Mesenchymal stem cell (in vitro differentiated cells and primary cell): ENCODE measurements around the gene PARP11.

Experiments used
- DNase-seq: peaks from one replicate; pipeline ENCODE4 v3.0.0-alpha.2; 2013
- H2AFZ ChIP-seq: one replicate; pipeline ENCODE4 v1.6.1; 2013; ENCODE audit warnings: low read depth, mild to moderate bottlenecking, control low read depth, inconsistent platforms, low read length, moderate library complexity
- H2AK5ac ChIP-seq: 2 replicates; pipeline ENCODE4 v1.6.1; 2013; ENCODE audit warnings: low read length, moderate library complexity, mild to moderate bottlenecking, inconsistent platforms; ENCODE audit not compliant: severe bottlenecking
- H2BK120ac ChIP-seq: one replicate; pipeline ENCODE4 v1.6.1; 2013; ENCODE audit warnings: low read depth, mild to moderate bottlenecking, inconsistent platforms, low read length, moderate library complexity
- H2BK12ac ChIP-seq, 2 experiments: one replicate each; pipeline ENCODE4 v1.6.1; 2013; ENCODE audit warnings: inconsistent platforms in 2 of 2, low read length in 2 of 2, mild to moderate bottlenecking in 2 of 2, moderate library complexity in 2 of 2, control low read depth in 1 of 2
- H2BK15ac ChIP-seq: one replicate; pipeline ENCODE4 v1.6.1; 2013; ENCODE audit warnings: mild to moderate bottlenecking, low read depth, inconsistent platforms; ENCODE audit not compliant: poor library complexity, severe bottlenecking
- H2BK5ac ChIP-seq: 2 replicates; pipeline ENCODE4 v1.6.1; 2013; ENCODE audit warnings: low read depth, mild to moderate bottlenecking, low read length, control low read depth, inconsistent platforms; ENCODE audit not compliant: poor library complexity, severe bottlenecking
- H3K14ac ChIP-seq, 2 experiments: one replicate each; pipeline ENCODE4 v1.6.1; 2013; ENCODE audit warnings: inconsistent platforms in 2 of 2, low read length in 2 of 2, control low read depth in 1 of 2, mild to moderate bottlenecking in 1 of 2, moderate library complexity in 1 of 2
- H3K18ac ChIP-seq, 2 experiments: one replicate each; pipeline ENCODE4 v1.6.1; 2013; ENCODE audit warnings: inconsistent platforms in 2 of 2, low read length in 2 of 2, control low read depth in 1 of 2, low read depth in 1 of 2, mild to moderate bottlenecking in 1 of 2
- H3K23ac ChIP-seq, 2 experiments: one replicate each; pipeline ENCODE4 v1.6.1; 2013; ENCODE audit warnings: inconsistent platforms in 2 of 2, low read length in 2 of 2, mild to moderate bottlenecking in 2 of 2, moderate library complexity in 2 of 2, control low read depth in 1 of 2
- H3K27ac ChIP-seq: 2 replicates; pipeline ENCODE4 v1.5.1; 2013; ENCODE audit warnings: mild to moderate bottlenecking, moderate library complexity, low read length, control low read depth, inconsistent platforms; ENCODE audit not compliant: poor library complexity, severe bottlenecking
- H3K27me3 ChIP-seq, 2 experiments: 2 replicates each; pipeline versions ENCODE4 v1.6.1 to v1.7.0; 2013; ENCODE audit warnings: low read length in 2 of 2, mild to moderate bottlenecking in 2 of 2, moderate library complexity in 2 of 2, control low read depth in 1 of 2, inconsistent platforms in 1 of 2; ENCODE audit not compliant: control insufficient read depth in 1 of 2, insufficient read depth in 1 of 2
- H3K36me3 ChIP-seq, 2 experiments: 2 replicates each; pipeline versions ENCODE4 v1.6.1 to v1.7.0; 2013; ENCODE audit warnings: low read length in 2 of 2, control low read depth in 1 of 2, inconsistent platforms in 1 of 2, low read depth in 1 of 2, mild to moderate bottlenecking in 1 of 2; ENCODE audit not compliant: insufficient read depth in 2 of 2, control insufficient read depth in 1 of 2
- H3K4ac ChIP-seq, 2 experiments: one replicate each; pipeline ENCODE4 v1.6.1; 2013; ENCODE audit warnings: inconsistent platforms in 2 of 2, low read length in 2 of 2, mild to moderate bottlenecking in 2 of 2, moderate library complexity in 2 of 2, control low read depth in 1 of 2, low read depth in 1 of 2
- H3K4me1 ChIP-seq: 2 replicates; pipeline ENCODE4 v1.6.1; 2013; ENCODE audit warnings: low read depth, low read length, control low read depth; ENCODE audit not compliant: control insufficient read depth, insufficient read depth
- H3K4me2 ChIP-seq: 2 replicates; pipeline ENCODE4 v1.6.1; 2013; ENCODE audit warnings: low read length, mild to moderate bottlenecking, inconsistent platforms; ENCODE audit not compliant: poor library complexity, severe bottlenecking
- H3K4me3 ChIP-seq, 2 experiments: 2 replicates each; pipeline versions ENCODE4 v1.5.1 to v1.7.0; 2013; ENCODE audit warnings: low read length in 2 of 2, mild to moderate bottlenecking in 2 of 2, control low read depth in 1 of 2, low read depth in 1 of 2; ENCODE audit not compliant: insufficient read depth in 1 of 2
- H3K79me1 ChIP-seq: replicated peaks from 2 replicates; pipeline ENCODE4 v1.6.1; 2013; ENCODE audit warnings: mild to moderate bottlenecking, control low read depth, low read length, inconsistent platforms; ENCODE audit not compliant: poor library complexity, severe bottlenecking
- H3K9ac ChIP-seq: 2 replicates; pipeline ENCODE4 v1.7.0; 2013; ENCODE audit warnings: mild to moderate bottlenecking, low read length, moderate library complexity
- H3K9me3 ChIP-seq: 2 replicates; pipeline ENCODE4 v1.7.0; 2013; ENCODE audit warnings: mild to moderate bottlenecking, low read length; ENCODE audit not compliant: control insufficient read depth
- H4K8ac ChIP-seq: one replicate; pipeline ENCODE4 v1.6.1; 2013; ENCODE audit warnings: inconsistent platforms, mild to moderate bottlenecking, low read length, moderate library complexity
- H4K91ac ChIP-seq: one replicate; pipeline ENCODE4 v1.6.1; 2013; ENCODE audit warnings: mild to moderate bottlenecking, low read length, inconsistent platforms
- WGBS: methylation state at CpG from one replicate; pipeline ENCODE4 v1.1.7; 2013; ENCODE audit warnings: mixed read lengths; 5-methylcytosine and 5-hydroxymethylcytosine counted together

Gene PARP11

DNA sequence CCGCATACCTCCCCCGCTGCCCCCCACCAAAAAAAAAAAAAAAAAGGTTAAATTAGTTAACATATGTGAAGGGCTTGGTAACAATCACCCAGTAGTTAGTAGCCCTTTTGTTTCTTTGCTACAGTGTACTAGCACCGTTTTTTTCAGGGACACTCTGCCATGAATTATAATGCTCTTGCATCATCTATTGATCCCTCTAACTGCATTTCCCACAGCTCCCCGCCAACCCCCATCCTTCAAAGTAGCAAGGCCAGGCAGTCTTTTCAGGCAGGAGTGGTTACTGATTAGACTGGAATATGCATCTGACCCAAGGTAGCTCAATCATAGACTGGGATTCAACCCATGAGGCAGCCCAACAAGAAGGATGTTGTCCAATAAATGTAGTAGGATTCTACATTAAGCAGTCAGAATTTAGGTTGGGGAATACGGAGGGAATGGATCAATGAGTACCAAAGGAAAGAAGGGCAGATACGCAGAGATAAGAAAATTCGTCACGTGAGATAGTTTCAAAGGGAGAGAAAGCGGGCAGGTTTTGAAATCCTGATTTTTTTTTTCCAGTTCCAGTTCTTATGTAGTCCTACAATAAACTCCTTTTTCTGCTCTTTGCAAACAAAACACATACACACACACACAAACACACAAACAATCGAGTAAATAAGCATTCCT is 80.4 kb downstream of the PARP11 start:
- H3K4ac ChIP-seq, result no peak overlapping the region
- H2BK12ac ChIP-seq, result no peak overlapping the region
- H3K79me1 ChIP-seq, result no peaks in the 10 kb centered on the region
- H3K4me2 ChIP-seq, result no peak overlapping the region
- H3K14ac ChIP-seq, result no peak overlapping the region
- no peak overlapping the region for H3K23ac ChIP-seq
- no peak overlapping the region for H2BK5ac ChIP-seq
- H2BK120ac ChIP-seq, result no peak overlapping the region
- H3K27ac ChIP-seq, result no peak overlapping the region
- no peak for DNase-seq
- WGBS, result 96% methylated on average over 6 of the region's 10 CpGs
- no peak overlapping the region for H3K9ac ChIP-seq
- no peaks in the 10 kb centered on the region for H3K36me3 ChIP-seq
- no peaks in the 10 kb centered on the region for H3K9me3 ChIP-seq
- H2AFZ ChIP-seq, result no peak overlapping the region
- H3K18ac ChIP-seq, result no peak overlapping the region
- H3K4me1 ChIP-seq, result no peaks in the 10 kb centered on the region
- H3K4me3 ChIP-seq, result no peak overlapping the region
- H4K8ac ChIP-seq, result no peak overlapping the region
- no peak overlapping the region for H2AK5ac ChIP-seq
- H2BK15ac ChIP-seq, result no peak overlapping the region
- no peak overlapping the region for H4K91ac ChIP-seq
- no peaks in the 10 kb centered on the region for H3K27me3 ChIP-seq

DNA sequence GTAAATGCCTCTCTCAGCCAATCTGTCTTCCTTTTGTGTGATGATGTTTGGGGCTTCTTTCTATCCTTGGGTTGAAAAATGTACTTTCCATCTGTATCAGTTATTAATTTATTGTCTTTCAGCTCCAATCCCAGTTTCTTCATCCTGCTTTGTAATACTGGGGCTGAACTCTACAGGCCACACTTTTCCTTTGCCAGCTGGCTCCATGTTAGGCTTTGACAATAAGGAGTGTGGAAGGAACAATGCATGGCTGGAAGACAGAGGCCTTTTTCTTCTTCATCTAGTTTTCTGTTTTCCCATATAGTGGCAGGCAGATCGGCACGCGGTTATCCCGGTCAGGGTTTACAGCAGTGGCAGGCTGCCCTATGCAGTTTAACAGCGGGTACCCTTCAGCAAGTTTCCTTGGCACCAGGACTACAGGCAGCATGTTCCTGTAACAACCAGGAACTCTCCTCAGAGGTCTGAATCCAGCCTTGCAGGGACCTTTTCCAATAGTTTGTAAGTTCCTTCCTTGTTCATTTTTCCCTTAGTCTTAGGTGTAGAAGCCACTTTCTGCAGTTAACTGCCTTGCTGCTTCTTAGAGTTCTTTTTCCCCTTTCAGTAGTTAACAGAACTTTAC is 81.8 kb downstream of the PARP11 start:
- H3K4me1 ChIP-seq, result no peaks in the 10 kb centered on the region
- no peaks in the 10 kb centered on the region for H3K36me3 ChIP-seq
- no peak overlapping the region for H4K91ac ChIP-seq
- H4K8ac ChIP-seq, result no peak overlapping the region
- H3K4me2 ChIP-seq, result no peak overlapping the region
- no peak overlapping the region for H3K27ac ChIP-seq
- no peaks in the 10 kb centered on the region for H3K9me3 ChIP-seq
- H3K79me1 ChIP-seq, result no peaks in the 10 kb centered on the region
- no peak overlapping the region for H2BK120ac ChIP-seq
- H3K4ac ChIP-seq, result no peak overlapping the region
- no peak overlapping the region for H2AK5ac ChIP-seq
- no peaks in the 10 kb centered on the region for H3K27me3 ChIP-seq
- no peak overlapping the region for H3K18ac ChIP-seq
- no peak overlapping the region for H3K4me3 ChIP-seq
- H3K23ac ChIP-seq, result no peak overlapping the region
- no peak overlapping the region for H3K9ac ChIP-seq
- no peak overlapping the region for H2BK12ac ChIP-seq
- H2BK5ac ChIP-seq, result no peak overlapping the region
- H3K14ac ChIP-seq, result no peak overlapping the region
- DNase-seq, result no peak
- WGBS, result 95% methylated on average over 5 of the region's 5 CpGs
- H2BK15ac ChIP-seq, result no peak overlapping the region
- no peak overlapping the region for H2AFZ ChIP-seq

DNA sequence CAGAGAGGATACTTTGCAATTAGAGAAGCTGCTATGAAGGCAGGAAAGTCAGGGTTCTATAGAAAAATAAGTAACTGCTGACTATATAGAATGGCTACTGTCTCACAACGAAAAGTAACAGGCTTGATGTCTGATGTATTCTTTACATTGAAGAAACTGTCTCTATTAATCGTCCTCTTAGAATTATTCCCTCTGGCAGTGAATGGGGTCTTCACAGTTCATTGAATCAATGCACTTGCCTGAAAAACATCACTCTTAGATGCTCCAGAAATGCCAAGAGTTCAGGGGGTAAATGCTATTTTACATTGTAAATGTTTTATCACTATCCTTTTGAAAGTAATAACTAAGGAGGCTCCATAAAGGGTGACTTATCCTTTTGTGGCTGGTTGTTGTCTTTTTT is 82.6 kb downstream of the PARP11 start:
- H3K36me3 ChIP-seq, result no peaks in the 10 kb centered on the region
- no peak overlapping the region for H3K23ac ChIP-seq
- H3K27me3 ChIP-seq, result no peaks in the 10 kb centered on the region

DNA sequence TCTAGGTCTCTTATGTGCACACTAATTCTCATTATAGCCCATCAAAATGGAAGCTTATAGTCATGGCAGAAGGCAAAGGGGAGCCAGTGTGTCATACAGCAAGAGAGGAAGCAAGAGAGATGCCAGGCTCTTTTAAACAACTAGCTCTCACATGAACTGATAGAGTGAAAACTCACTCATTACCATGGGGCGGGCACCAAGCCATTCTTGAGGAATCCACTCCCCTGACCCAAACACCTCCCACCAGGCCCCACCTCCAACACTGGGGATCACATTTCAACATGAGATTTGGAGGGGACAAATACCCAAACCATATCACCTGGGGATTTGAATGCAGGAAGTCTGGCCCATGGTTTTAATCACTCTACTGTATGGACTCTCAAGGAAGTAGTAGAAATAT is 83.4 kb downstream of the PARP11 start:
- H3K4me1 ChIP-seq, result no peaks in the 10 kb centered on the region
- no peak overlapping the region for H3K18ac ChIP-seq
- no peak overlapping the region for H3K23ac ChIP-seq
- H2BK5ac ChIP-seq, result no peak overlapping the region
- H3K14ac ChIP-seq, result no peak overlapping the region
- H3K9me3 ChIP-seq, result no peaks in the 10 kb centered on the region
- no peak overlapping the region for H3K9ac ChIP-seq
- H2BK15ac ChIP-seq, result no peak overlapping the region
- no peak overlapping the region for H2AK5ac ChIP-seq
- no peak overlapping the region for H3K4ac ChIP-seq
- no peak overlapping the region for H2BK120ac ChIP-seq
- H3K36me3 ChIP-seq, result no peaks in the 10 kb centered on the region
- H2BK12ac ChIP-seq, result no peak overlapping the region
- no peaks in the 10 kb centered on the region for H3K79me1 ChIP-seq
- no peaks in the 10 kb centered on the region for H3K27me3 ChIP-seq
- no peak overlapping the region for H3K4me3 ChIP-seq
- no peak overlapping the region for H3K27ac ChIP-seq
- no peak overlapping the region for H3K4me2 ChIP-seq
- H4K8ac ChIP-seq, result no peak overlapping the region
- 92% methylated on average over 1 of the region's 1 CpG for WGBS
- no peak overlapping the region for H2AFZ ChIP-seq
- DNase-seq, result no peak
- H4K91ac ChIP-seq, result no peak overlapping the region

More for the DNA sequence above, 82.6 kb downstream of the PARP11 start:
- no peak overlapping the region for H2BK120ac ChIP-seq
- WGBS, result 83% methylated on average over 1 of the region's 2 CpGs
- H2BK5ac ChIP-seq, result no peak overlapping the region
- H2AK5ac ChIP-seq, result no peak overlapping the region
- H3K4me1 ChIP-seq, result no peaks in the 10 kb centered on the region
- H3K79me1 ChIP-seq, result no peaks in the 10 kb centered on the region
- H2AFZ ChIP-seq, result no peak overlapping the region
- H3K9ac ChIP-seq, result no peak overlapping the region
- H4K91ac ChIP-seq, result no peak overlapping the region
- no peak overlapping the region for H3K4ac ChIP-seq
- H3K18ac ChIP-seq, result no peak overlapping the region
- no peak overlapping the region for H3K4me2 ChIP-seq
- H3K27ac ChIP-seq, result no peak overlapping the region
- DNase-seq, result no peak
- no peak overlapping the region for H3K14ac ChIP-seq
- H3K4me3 ChIP-seq, result no peak overlapping the region
- H2BK12ac ChIP-seq, result no peak overlapping the region
- H4K8ac ChIP-seq, result no peak overlapping the region
- H2BK15ac ChIP-seq, result no peak overlapping the region
- H3K9me3 ChIP-seq, result no peaks in the 10 kb centered on the region
